SW480 (cell line): Measurements from ENCODE around the gene PTPRCAP.
"Not testable (repeated sequence)": the region's sequence is repeated elsewhere in the genome, so short reads cannot be mapped to it uniquely, and the experiment has no call there.

Source experiments
- DNase-seq: peaks from one replicate; pipeline ENCODE4 v3.0.0-alpha.2; 2016; ENCODE audit warnings: low spot score

The PTPRCAP gene, protein sequence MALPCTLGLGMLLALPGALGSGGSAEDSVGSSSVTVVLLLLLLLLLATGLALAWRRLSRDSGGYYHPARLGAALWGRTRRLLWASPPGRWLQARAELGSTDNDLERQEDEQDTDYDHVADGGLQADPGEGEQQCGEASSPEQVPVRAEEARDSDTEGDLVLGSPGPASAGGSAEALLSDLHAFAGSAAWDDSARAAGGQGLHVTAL

DNA sequence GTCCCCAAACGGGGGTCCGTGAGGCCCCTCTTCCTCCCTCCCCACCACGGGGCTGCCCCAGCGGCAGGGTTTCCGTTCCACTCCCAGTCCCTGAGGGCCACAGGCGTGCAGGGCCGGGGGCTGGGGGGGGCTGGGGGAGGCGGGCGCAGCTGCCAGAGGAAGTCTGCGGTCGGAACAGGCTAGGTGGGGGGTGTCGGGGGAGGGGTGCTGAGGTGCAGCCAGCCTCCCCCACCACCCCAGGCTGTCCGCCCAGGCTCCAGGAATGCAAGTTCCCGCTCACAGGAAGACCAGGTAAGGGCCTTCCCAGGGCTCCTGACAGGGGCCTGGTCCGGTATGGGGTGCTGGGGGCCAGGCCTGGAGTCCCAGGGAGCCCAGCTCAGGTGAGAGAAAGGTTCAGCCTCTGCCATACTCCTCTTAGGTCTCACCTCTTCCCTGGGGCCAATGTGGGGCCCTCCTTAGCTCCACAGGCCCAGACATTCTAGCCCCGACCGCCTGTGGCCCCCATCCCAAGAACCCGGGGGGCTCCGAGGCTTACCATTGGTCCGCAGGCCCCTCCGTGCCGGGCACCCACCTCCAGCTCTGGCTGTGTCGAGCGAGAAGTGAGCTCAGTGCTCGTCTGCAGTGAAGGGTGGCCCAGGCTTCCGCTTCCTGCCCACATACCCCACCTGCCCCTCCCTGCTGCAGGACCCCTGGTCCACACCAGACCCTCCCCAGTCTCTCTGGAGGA is at the start of gene PTPRCAP:
PTPRCAP (minus strand) TSS at position 601 of the 727 bp plus-strand sequence; CDS start at position 538, 63 bp downstream.
- DNase-seq: no peak

DNA sequence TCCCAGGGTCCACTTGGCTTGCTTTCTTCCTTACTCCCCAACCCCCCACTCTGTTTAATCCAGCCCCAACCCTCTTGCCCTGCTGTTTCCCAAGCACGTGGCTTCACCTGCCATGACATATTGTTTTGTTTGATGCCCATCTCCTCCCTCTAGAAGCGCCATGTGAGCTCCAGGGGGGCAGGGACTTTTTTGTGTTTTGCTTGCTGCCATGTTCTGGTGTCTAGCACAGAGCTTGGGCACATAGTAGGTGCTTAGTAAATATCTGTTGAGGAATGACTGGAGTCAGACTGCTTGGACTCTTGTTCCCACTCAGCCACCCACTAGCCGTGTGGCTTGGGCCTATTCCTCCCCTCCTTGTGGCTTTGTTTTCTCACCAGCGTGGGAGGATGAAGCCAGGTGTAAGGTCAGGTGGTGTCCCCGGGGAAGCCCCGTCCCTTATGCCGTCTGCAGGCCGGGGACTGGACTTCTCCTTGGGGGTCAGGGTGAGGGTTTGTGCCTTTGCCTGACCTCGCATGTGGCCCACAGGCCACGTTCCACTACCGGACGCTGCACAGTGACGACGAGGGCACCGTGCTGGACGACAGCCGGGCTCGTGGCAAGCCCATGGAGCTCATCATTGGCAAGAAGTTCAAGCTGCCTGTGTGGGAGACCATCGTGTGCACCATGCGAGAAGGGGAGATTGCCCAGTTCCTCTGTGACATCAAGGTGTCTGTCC is 49.2 kb upstream of the PTPRCAP start:
- no peak for DNase-seq

DNA sequence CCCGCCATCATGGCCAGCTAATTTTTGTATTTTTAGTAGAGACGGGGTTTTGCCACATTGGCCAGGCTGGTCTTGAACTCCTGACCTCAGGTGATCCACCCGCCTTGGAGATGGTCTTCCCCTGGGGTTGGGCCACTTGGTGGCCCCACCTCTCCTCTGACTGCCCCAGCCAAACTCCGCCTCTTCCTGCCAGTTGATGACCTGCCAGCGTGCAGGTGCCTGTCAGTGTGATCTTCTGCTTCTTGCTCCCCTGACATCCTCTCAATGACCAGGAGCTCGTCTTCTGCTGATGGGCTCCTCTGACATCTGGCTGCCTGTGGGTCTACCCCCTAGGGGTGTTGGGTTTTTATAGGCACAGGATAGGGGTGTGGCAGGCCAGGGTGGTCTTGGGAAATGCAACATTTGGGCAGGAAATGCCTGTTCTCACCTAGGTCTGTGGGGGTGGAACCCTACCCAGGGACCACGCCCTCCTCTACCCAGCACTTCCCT is 48.4 kb upstream of the PTPRCAP start:
- DNase-seq: peak; percentile 43

DNA sequence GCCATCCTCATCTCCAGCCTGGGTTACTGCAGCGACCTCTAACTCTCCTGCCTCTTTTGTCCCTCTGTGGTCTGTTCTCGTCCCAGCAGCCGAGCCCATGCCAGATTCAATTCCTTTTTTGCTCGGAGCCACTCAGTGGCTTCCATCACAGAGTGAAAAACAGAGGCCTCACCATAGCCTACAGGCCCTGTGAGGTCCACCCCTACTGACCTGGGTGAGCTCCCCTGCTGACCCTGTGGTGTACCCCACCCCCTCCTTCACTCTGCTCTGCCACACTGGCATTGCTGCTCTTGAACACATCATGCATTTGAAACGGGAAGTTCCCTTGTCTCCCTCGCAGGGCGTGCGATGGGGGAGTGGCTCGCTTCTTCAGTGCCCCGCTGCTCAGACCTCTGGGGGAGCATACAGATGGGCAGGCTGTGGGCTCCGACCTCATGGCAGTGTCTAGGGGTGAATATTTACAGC is 47.4 kb upstream of the PTPRCAP start:
- no peak for DNase-seq

DNA sequence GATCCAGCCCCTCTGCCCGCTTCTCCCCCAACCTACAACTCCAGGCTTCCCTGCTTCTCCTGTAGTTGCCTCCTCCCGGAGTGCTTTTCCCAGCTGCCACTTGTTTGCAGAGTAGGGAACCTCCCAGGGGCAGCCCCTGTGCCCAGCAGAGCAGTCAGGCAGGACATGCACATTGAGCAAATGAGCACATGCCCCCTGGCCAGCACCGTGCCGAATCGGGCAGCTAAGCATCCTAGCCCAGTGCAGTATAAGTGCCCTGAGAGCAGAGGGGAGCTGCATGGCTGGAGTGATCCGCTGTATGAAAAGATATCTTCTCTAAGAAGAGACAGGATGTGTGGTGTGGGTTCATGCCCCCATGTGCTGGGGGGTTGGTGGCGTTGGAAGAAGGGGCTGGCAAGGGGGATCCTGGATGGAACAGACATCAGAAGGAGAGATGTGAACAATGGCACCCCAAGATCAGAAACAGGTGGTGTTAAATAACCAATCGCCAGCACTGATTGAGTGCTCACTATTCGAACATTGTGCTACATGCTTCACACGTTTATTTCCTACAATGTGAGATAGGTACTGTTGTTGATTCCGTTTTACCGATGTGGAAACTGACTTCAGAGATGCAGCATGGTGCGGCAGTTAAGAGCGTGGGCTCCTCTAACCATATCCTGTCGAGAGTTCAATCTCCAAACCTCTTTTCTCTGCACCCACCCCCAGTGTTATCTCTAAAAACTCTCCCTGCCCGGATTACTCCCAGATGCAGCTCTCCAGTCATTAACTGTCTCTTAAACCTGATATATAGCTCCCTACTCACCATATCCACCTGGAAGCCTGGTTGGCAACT is 46.6 kb upstream of the PTPRCAP start:
- no peak for DNase-seq

DNA sequence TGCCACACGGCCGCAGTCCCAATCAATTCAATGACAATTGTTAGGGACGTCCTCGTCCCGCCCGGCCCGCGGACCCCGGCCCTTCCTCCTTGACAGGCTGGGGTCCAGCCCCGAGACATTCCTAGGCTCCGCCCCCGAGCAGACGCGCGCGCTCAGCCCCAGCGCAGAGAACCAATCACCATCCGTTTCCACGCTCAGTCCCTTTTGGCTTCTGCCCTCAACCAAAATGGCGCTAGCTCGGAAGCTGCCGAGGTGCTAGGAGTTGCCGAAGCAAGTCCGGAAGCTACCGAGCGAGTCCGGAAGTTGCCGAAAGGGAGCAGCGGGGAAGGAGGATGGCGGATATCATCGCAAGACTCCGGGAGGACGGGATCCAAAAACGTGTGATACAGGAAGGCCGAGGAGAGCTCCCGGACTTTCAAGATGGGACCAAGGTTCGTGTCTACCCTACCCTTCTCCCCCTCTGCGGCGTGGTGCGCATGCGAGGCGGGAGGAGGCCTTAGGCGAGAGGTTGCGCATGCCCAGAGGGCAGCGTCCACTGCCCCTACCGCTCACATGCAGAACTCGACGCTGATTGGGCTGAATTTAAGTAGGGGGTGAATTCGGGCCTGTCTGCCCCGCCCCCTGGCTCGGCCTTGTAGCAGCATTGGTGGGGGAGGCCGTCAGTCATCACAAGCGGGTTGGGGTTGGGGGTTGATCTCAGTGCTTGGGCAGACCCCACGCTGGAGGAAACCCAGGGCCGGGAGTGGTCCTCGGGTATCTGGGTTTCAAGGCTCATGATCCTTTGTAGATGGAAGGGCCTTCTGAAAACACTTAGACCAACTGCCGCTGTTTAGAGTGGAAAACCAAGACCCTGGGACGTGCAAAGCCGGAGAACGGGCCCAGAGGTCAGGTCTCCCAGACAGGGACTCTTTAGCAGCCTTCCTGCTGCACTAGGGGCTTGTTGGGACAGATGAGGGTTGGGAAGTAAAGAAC is 45.6 kb upstream of the PTPRCAP start, which contains the start of gene AIP:
AIP (plus strand) TSS at position 200 of the 972 bp plus-strand sequence; CDS start at position 333, 133 bp downstream.
- DNase-seq: peak; percentile 97

DNA sequence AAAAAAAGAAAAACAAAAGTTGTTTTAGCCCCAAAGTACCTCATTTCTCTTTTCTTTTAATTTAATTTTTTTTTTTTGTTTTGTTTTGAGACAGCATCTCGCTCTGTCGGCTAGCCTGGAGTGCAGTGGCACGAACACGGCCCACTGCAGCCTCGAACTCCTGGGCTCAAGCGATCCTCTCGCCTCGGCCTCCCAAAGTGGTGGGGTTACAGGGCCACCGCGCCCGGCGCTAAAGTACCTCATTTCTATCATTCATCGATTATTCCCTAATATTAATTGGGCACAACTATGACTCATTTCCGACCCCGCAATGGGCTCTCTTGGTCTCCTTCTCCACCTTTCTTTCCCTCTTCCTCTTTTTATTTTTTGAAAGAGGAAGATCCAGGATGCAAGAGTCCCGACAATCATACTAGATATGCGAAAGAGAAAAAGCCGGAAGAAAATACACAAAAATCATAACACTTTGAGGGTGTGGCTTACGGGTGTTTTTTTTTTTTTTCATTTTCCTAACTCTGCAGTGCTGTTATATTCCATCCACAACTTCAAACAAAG is 44.9 kb upstream of the PTPRCAP start:
- no peak for DNase-seq

DNA sequence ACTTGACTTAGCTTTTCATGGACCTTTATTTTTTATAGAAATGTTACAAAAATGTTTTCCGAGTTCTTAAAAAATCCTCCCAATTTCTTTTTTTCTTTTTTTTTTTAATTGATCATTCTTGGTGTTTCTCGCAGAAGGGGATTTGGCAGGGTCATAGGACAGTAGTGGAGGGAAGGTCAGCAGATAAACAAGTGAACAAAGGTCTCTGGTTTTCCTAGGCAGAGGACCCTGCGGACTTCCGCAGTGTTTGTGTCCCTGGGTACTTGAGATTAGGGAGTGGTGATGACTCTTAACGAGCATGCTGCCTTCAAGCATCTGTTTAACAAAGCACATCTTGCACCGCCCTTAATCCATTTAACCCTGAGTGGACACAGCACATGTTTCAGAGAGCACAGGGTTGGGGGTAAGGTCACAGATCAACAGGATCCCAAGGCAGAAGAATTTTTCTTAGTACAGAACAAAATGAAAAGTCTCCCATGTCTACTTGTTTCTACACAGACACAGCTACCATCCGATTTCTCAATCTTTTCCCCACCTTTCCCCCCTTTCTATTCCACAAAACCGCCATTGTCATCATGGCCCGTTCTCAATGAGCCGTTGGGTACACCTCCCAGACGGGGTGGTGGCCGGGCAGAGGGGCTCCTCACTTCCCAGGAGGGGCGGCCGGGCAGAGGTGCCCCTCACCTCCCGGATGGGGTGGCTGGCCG is 40.0 kb upstream of the PTPRCAP start:
- DNase-seq: not testable (repeated sequence)

DNA sequence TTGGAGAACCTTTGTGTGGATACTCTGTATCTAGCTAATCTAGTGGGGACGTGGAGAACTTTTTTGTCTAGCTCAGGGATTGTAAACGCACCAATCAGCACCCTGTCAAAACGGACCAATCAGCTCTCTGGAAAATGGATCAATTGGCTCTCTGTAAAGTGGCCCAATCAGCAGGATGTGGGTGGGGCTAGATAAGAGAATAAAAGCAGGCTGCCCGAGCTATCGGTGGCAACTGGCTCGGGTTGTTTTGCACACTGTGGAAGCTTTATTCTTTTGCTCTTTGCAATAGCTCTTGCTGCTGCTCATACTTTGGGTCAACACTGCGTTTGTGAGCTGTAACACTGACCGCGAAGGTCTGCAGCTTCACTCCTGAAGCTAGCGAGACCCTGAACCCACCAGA is 39.2 kb upstream of the PTPRCAP start:
- DNase-seq: not testable (repeated sequence)

DNA sequence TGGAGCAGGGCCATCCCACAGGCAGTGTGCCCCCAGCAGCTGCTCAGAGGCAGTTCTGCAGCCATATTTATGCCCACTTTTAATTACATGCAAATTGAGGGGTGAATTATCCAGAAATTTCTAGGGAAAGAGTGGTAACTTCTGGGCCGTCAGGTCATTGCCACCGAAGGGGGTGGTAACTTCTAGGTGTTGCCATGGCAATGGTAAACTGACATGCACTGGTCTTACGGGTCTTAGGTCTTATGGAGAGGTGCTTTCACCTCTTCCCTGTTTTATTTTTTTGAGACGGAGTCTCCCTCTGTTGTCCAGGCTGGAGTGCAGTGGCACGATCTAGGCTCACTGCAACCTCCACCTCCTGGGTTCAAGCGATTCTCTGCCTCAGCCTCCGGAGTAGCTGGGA is 35.4 kb upstream of the PTPRCAP start:
- no peak for DNase-seq

DNA sequence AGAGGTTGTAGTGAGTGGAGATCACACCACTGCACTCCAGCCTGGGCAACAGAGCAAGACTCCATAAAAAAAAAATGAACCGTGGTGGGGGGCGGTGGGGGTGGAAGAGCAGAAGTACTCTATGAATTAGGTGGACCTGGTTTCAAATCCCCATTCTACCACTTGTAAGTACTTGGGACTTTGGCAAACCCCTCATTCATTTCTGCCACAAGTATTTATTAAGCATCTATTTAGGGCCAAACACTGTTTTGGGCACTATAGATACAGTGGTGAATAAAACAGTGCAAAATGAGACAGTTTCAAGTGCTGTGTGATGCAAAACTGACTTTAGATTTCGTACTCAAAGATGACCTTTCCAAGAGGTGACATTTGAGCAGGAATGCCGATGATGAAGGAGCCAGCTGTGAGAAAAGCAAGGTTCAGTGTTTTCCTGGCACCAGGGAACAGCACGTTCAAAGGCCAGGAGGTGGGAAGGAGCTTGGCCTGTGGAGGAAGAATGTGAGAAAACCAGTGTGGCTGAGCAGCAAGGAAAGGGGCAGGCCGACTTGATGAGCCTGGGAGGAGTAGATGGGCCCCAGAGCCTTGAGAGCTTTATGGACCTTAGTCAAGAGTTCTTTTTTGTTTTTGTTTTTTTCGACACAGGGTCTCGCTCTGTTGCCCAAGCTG is 33.0 kb upstream of the PTPRCAP start:
- no peak for DNase-seq

DNA sequence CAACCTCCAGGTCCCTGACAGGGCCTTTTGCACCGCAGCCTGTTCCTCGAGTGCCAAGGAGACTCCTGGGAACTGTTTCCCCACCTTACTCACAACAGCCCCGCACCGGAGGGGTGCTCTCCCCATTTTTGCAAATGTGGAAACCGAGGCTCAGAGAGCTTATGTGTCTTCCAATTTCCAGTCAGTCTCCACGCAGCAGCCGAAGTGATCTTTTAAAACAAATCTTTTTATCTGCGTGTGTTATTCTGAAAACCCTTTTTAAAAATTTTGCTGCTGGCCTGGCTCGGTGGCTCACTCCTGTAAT is 32.0 kb upstream of the PTPRCAP start:
- DNase-seq: no peak

DNA sequence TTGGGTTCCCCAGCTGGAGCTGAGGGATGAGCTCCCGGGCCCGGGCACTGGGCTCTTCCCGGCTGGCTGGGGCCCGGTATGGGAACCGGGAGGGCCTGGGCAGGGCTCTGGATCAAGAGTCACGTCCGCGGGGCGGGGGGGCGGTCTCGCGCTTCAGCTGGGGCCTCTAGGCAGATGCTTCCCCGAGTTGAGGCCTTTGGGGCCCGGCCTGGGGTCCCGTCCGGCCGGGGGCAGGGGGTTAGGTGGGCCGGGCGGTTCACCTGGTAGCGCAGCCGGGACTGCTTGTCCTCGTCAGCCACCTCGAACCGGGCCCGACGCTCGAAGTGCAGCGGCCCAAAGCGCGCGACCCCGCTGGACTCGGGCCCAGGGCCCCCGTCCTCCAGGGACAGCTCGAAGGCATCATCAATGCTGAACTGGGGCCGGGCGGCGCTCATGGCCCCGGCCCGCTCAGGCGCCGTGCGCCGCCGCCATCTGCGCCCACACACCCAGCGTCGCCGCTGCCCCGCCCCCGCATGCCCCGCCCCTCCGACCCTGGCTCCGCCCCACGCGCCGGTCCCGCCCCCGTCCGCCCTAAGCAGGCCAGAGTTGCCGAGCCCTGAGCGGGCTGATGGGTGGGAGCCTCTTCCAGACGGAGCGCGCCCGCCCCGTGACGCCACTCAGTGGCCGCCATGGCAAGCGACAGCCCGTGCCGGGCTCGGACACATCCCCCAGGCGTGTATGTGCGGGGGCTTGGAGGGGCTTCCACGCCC is 31.5 kb upstream of the PTPRCAP start, which contains the start of gene TMEM134:
TMEM134 (minus strand) TSS at position 493 of the 749 bp plus-strand sequence; CDS start at position 434, 59 bp downstream.
- DNase-seq: peak; percentile 92

DNA sequence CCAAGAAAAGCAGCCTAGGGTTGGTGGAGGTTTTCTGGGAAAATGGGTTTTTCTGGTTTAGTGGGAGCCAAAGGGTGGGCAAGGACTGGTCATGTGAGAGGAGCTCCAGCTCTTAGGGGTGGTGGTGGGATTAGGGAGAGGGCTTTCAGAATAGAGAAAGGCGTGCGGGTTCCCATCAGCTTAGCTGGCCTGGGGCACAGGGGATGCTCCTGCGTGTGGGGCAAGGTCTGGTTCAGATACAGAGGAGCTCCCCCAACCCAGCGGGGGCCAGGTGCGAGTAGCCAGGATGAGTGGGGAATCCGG is 30.9 kb upstream of the PTPRCAP start:
- no peak for DNase-seq

DNA sequence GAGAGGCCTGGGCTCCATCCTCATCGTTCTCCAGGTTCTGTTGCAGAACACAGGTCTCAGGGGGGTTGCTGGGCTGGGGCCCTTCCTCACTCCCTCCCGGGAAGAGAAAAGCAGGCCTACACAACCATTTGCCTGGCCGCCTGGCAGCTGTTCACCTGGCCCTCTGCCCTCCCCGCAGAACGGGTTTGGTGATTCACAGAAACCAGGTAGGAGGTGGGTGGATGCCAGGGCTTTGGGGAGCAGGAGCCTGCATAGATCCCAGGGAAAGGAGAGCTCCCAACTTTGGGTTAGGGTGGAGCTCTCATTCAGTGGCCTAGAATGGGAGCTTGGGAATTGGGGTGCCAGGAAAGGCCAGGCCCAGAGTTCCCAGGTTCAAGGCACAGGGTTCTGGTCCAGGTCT is 30.6 kb upstream of the PTPRCAP start:
- peak; percentile 52 for DNase-seq

DNA sequence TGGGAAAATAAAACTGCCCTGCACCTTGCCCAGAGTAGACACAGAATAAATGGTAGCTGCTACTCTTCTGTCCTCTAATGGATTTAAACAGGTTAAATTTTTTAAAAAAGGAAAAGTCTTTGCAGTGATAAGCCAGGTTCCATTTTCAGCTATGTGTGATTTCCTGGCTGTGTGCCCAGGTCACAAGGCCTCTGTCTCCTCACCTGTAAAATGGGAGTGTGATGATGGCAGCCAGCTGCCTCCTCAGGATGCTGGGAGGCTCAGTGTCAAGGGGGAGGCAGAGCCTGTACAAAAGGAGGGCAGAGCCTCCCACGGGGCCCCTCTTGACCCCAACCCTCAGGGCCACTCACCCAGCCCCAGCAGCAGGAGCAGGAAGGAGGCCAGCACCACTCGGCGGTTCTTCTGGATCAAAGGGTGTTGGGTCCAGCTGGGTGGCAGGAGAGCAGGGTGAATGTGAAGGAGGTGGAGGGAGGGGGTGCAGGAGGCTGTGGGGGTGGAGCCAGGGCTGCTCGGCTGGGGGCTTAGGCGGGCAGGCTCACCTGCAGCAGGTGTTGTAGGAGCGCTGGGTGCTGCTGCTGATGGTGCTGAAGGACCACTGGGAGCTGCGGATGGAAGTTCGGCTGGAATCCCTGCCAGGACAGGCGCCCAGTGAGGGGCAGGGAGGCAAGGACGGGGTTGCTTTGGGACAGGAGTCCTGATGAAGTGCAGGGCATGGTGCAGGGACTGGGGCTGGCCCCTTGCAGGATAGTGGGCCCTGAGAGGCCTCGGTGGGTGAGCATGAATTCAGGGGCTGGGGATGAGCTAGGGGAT is 29.7 kb upstream of the PTPRCAP start:
- DNase-seq: no peak

DNA sequence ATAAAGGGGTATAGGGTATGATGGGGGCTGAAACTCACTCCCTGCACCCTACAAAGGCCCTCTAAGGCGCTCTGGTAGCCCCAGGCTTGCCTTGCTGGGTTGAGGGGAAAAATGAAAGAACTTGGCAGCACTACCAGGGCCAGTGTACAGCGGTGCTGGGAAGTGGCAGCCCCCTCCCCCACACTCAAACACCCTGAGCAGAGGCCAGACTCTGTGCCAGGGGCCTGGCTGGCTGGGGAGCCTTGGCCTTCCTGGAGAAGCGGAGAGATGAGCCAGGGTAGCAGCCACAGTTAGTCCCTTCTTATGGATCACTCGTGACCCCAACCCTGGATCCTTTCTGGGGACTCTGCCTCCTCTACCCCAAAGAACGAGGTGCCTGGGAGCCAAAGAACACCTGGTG is 28.9 kb upstream of the PTPRCAP start:
- DNase-seq: no peak

DNA sequence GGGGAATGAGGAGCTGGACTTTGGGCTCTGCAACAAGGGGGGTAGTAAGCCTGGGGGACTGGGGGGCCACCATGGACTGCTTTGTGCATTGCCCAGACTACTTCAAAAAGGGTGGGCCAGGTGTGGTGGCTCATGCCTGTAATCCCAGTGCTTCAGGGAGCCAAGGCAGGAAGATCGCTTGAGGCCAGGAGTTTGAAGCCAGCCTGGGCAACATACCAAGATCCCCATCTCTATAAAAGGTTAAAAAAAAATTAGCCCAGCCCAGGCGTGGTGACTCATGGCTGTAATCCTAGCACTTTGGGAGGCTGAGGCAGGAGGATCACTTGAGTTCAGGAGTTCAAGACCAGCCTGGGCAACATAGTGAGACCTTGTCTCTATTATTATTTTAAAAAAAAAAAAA is 28.0 kb upstream of the PTPRCAP start:
- not testable (repeated sequence) for DNase-seq
